ENCODE measurements around the gene ANKRD12. TPM values are rescaled to one million over a fixed set of nuclear protein-coding genes. Genes with fewer than 3 reads are reported as not detected.
A peak's percentile ranks its signal among the peaks of the same experiment; 100 is the strongest.
"Not testable (repeated sequence)": the region's sequence is repeated elsewhere in the genome, so short reads cannot be mapped to it uniquely, and the experiment has no call there.

Gene ANKRD12
- 13.4 TPM for polyA plus RNA-seq (2012; ENCODE audit: low read depth, missing spikeins)

DNA sequence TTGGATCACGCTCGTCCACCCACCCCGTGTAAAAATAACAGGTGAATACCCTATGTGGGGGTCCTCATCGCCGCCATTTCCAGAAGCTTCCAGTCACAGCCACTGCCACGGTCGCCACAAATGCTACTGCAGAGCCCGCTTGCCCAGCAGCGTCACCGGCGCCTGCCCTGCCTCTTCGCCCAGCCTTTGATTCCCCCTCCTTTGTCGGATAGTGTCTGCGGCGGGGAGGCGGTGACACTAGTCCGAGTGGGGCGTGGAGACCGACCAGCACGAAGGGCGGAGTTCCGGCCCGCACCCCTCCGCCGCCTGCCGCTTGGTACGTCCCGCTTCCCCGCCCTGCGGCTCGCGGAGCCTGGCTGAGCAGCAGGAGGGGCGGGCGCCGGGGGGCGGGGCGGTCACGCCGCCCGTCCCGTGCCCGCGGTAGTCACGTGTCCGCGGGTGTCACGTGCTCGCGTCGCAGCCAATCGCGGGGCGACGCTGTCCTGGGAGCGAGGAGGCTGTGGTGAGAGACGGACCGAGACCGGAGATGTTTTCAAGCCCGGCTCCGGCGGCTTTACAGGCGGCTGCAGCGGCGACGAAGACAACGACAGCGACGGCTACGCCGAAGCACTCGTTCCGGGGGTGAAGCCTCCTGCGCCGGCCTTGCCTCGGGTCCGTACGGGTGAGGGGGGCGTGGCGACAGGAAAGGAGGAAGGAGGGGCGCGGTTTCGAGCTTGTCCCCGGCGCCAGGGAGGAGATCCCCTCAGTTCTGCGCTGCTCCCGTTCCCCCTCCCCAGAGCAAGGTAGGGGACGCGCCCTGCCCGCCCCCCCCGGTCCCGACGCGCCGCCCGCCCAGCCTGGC lies at the start of gene ANKRD12:
ANKRD12 (plus strand) TSS at position 467 of the 841 bp plus-strand sequence. CDS start 45,652 bp downstream, outside the sequence.
- FAIRE-seq (peak; percentile 97), DNase-seq (ENCODE audit: insufficient read length, low spot score) (peak; percentile 89)
- no peak for TF ChIP-seq POU2F2 (IDR thresholded peaks at IDR 0.05; ENCODE audit: low read depth, low read length)
- peak; percentile 73 for TF ChIP-seq PAX5 (IDR thresholded peaks at IDR 0.05; ENCODE audit: insufficient read depth, low read length, severe bottlenecking)
- TF ChIP-seq TAF1 (IDR thresholded peaks at IDR 0.05; ENCODE audit: low read depth, low read length): peak; percentile 75
- TF ChIP-seq POLR2A (IDR thresholded peaks at IDR 0.05; ENCODE audit: low read depth, low read length): peak; percentile 82
- no peak for TF ChIP-seq SPI1 (IDR thresholded peaks at IDR 0.05; ENCODE audit: low read depth, low read length)
- TF ChIP-seq POLR2AphosphoS5 (IDR thresholded peaks at IDR 0.05; ENCODE audit: low read depth, low read length): peak; percentile 58; the same call in 1 of the 2 replicates

DNA sequence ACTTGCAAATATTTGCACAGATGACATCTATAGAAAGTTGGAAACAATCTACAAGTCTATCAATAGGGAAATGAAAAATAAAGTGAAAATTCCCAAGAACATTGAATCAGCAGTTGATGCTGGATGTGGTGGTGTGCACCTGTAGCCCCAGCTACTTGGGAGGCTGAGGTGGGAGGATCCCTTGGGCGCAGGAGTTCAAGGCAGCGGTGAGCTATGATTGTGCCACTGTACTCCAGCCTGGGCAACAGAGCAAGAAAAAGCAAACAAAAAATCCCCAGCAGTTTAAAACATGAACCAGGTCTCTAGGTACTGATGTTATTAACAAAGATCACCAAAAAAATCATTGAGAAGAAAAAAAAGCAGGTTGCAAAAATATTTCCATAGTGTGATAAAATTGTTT lies 49.4 kb upstream of the ANKRD12 start:
- no peak for TF ChIP-seq SPI1 (IDR thresholded peaks at IDR 0.05; ENCODE audit: low read depth, low read length)
- no peak for TF ChIP-seq TAF1 (IDR thresholded peaks at IDR 0.05; ENCODE audit: low read depth, low read length)
- TF ChIP-seq PAX5 (IDR thresholded peaks at IDR 0.05; ENCODE audit: insufficient read depth, low read length, severe bottlenecking): no peak
- TF ChIP-seq POLR2AphosphoS5 (IDR thresholded peaks at IDR 0.05; ENCODE audit: low read depth, low read length): no peak
- TF ChIP-seq POU2F2 (IDR thresholded peaks at IDR 0.05; ENCODE audit: low read depth, low read length): no peak
- no peak for TF ChIP-seq POLR2A (IDR thresholded peaks at IDR 0.05; ENCODE audit: low read depth, low read length)
- DNase-seq (ENCODE audit: insufficient read length, low spot score) (no peak), FAIRE-seq (no peak)

DNA sequence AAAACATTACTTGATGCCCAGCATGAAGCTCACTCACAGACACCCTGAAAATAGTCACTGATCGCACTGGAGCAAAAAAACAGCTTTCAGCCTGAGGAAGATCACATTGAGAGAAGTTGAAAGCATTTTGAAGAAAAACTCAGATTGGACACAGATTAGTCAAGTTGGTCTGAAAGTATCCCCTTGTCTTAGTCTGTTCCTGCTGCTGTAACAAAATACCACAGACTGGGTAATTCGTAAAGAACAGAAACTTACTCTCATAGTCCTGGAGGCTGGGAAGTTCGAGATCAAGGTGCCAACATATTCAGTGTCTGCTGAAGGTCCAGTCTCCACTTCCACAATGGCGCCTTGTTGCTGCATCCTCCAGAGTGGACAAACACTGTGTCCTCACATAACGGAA lies 48.3 kb upstream of the ANKRD12 start:
- DNase-seq (ENCODE audit: insufficient read length, low spot score) (no peak), FAIRE-seq (no peak)
- no peak for TF ChIP-seq TAF1 (IDR thresholded peaks at IDR 0.05; ENCODE audit: low read depth, low read length)
- no peak for TF ChIP-seq POU2F2 (IDR thresholded peaks at IDR 0.05; ENCODE audit: low read depth, low read length)
- no peak for TF ChIP-seq PAX5 (IDR thresholded peaks at IDR 0.05; ENCODE audit: insufficient read depth, low read length, severe bottlenecking)
- no peak for TF ChIP-seq POLR2A (IDR thresholded peaks at IDR 0.05; ENCODE audit: low read depth, low read length)
- TF ChIP-seq POLR2AphosphoS5 (IDR thresholded peaks at IDR 0.05; ENCODE audit: low read depth, low read length): no peak
- no peak for TF ChIP-seq SPI1 (IDR thresholded peaks at IDR 0.05; ENCODE audit: low read depth, low read length)

DNA sequence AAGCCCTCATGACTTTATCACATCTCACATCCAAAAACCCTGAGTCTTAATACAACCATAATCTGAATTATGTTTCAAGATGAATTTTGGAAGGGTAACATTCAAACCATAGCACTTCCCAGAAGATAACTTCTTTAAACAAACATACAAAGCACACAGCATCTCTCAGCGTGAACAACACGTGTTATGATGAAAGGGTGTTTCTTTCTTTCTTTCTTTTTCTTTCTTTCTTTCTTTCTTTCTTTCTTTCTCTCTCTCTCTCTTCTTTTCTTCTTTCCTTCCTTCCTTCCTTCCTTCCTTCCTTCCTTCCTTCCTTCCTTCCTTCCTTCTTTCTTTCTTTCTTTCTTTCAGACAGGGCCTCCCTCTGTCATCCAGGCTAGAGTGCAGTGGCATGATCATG lies 47.9 kb upstream of the ANKRD12 start:
- not testable (repeated sequence) for DNase-seq (ENCODE audit: insufficient read length, low spot score); FAIRE-seq

DNA sequence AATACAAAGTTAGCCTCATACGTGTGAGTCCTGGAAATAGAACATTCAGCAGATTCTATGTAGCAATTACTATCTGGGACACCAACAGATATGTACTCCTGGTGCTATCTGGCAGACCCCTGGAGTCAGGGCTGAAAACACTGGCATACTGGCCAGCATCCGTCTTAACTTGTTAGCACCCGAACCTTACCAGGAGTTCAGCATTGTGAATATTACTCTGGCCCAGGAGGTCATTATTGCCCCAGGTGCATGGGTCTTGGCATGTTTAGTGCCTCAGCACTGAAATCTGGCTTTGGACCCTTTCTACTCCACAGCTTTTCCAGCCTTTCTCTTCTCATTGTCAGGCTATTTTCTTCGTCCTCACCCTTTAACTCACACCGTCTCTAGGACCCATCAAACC lies 46.0 kb upstream of the ANKRD12 start:
- TF ChIP-seq POLR2AphosphoS5 (IDR thresholded peaks at IDR 0.05; ENCODE audit: low read depth, low read length) (no peak), TAF1 (IDR thresholded peaks at IDR 0.05; ENCODE audit: low read depth, low read length) (no peak), SPI1 (IDR thresholded peaks at IDR 0.05; ENCODE audit: low read depth, low read length) (no peak), POLR2A (IDR thresholded peaks at IDR 0.05; ENCODE audit: low read depth, low read length) (no peak), POU2F2 (IDR thresholded peaks at IDR 0.05; ENCODE audit: low read depth, low read length) (no peak), PAX5 (IDR thresholded peaks at IDR 0.05; ENCODE audit: insufficient read depth, low read length, severe bottlenecking) (no peak)
- FAIRE-seq: no peak

DNA sequence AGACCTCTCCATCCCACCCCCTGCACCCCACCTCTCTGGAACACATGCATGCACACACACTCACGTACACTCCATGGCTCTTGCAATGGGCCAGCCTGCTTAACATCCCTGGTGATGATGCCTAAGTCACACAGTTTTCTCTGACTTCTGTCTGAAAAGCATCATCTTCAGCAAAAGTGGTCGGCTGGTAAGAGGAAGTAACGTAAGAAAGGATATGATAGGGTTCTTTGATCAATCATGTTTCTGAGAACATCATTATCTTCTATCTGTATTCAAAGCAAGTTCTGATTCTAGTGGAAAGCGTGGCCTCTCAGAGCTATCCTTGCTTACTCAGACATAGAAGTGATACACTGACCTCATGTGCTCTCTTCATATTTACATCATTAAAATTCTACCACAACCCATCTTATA lies 45.5 kb upstream of the ANKRD12 start:
- TF ChIP-seq POLR2A (IDR thresholded peaks at IDR 0.05; ENCODE audit: low read depth, low read length): no peak
- TF ChIP-seq POLR2AphosphoS5 (IDR thresholded peaks at IDR 0.05; ENCODE audit: low read depth, low read length): no peak
- no peak for TF ChIP-seq SPI1 (IDR thresholded peaks at IDR 0.05; ENCODE audit: low read depth, low read length)
- no peak for TF ChIP-seq POU2F2 (IDR thresholded peaks at IDR 0.05; ENCODE audit: low read depth, low read length)
- TF ChIP-seq TAF1 (IDR thresholded peaks at IDR 0.05; ENCODE audit: low read depth, low read length): no peak
- no peak for TF ChIP-seq PAX5 (IDR thresholded peaks at IDR 0.05; ENCODE audit: insufficient read depth, low read length, severe bottlenecking)
- FAIRE-seq: no peak

More for the DNA sequence above, 46.0 kb upstream of the ANKRD12 start:
- DNase-seq (ENCODE audit: insufficient read length, low spot score): no peak

DNA sequence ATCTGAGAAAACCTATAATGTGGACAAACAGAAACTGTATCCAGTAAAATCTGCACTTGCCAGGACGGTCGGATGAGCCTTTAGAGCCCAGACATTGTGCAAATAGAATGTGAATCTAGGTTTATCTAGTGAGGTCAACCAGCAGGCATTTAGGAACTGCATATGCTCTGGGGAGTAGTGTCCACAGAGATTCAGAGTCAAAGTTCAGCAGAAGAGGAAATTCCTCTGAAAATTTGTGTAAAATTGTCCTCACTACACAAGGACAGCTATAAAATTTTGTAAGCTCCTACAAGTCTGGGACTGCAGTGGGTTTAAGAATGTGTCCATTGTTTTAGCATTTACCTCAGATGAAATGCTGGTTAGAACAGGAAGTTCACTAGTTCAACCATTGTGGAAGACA lies 43.9 kb upstream of the ANKRD12 start:
- no peak for FAIRE-seq
- TF ChIP-seq TAF1 (IDR thresholded peaks at IDR 0.05; ENCODE audit: low read depth, low read length): no peak
- TF ChIP-seq POLR2AphosphoS5 (IDR thresholded peaks at IDR 0.05; ENCODE audit: low read depth, low read length): no peak
- no peak for TF ChIP-seq POU2F2 (IDR thresholded peaks at IDR 0.05; ENCODE audit: low read depth, low read length)
- TF ChIP-seq PAX5 (IDR thresholded peaks at IDR 0.05; ENCODE audit: insufficient read depth, low read length, severe bottlenecking): no peak
- no peak for TF ChIP-seq POLR2A (IDR thresholded peaks at IDR 0.05; ENCODE audit: low read depth, low read length)
- no peak for TF ChIP-seq SPI1 (IDR thresholded peaks at IDR 0.05; ENCODE audit: low read depth, low read length)
- DNase-seq (ENCODE audit: insufficient read length, low spot score): no peak

More for the DNA sequence above, 45.5 kb upstream of the ANKRD12 start:
- DNase-seq (ENCODE audit: insufficient read length, low spot score): no peak

DNA sequence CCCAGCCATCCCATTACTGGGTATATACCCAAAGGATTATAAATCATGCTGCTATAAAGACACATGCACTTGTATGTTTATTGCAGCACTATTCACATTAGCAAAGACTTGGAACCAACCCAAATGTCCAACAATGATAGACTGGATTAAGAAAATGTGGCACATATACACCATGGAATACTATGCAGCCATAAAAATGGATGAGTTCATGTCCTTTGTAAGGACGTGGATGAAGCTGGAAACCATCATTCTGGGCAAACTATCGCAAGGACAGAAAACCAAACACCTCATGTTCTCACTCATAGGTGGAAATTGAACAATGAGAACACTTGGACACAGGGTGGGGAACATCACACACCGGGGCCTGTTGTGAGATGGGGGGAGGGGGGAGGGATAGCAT lies 43.5 kb upstream of the ANKRD12 start:
- FAIRE-seq; DNase-seq (ENCODE audit: insufficient read length, low spot score): not testable (repeated sequence)

DNA sequence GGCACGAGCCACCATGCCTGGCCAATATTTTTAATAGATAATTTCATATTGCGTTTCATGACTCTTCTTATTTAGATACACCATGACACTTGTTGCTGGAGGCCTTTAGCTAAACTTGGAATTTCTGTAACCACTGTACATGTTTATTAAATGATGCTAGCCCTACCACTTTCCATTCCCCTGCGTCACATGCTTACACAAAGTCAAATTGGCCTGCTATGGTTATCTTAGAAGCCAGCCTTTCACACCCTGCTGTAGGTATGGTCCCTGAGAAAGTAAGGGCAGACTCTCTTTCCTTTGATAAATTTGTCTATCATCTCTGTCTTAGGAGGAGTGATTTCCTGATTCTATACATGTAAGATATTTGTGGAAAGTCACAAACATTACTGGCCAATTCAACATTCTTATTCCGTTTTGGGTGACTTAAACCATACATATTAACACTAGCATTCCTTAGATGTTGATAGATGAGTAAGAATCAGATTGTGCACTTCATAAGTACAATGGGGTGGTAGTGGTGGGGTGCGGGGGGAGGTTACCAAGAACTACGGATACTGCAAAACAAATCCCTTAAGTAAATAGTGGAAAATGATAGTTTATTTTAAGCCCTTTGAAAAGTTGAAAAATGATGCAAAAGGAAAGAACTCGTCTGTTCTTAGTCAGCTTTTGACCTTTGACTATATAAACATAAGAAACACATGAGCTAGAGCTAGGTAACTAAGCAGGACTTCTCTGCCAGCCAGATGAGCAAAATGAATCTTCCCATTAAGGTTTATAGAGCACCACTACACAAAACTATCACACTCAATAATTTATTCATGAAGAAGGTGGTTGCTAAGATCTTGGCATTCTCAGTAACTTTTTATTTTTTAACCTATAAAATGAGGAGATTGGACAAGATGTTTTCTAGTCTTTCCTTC lies 42.0 kb upstream of the ANKRD12 start:
- FAIRE-seq: no peak
- DNase-seq (ENCODE audit: insufficient read length, low spot score): no peak
- TF ChIP-seq PAX5 (IDR thresholded peaks at IDR 0.05; ENCODE audit: insufficient read depth, low read length, severe bottlenecking): no peak
- no peak for TF ChIP-seq TAF1 (IDR thresholded peaks at IDR 0.05; ENCODE audit: low read depth, low read length)
- no peak for TF ChIP-seq SPI1 (IDR thresholded peaks at IDR 0.05; ENCODE audit: low read depth, low read length)
- TF ChIP-seq POLR2AphosphoS5 (IDR thresholded peaks at IDR 0.05; ENCODE audit: low read depth, low read length): no peak
- TF ChIP-seq POLR2A (IDR thresholded peaks at IDR 0.05; ENCODE audit: low read depth, low read length): no peak
- TF ChIP-seq POU2F2 (IDR thresholded peaks at IDR 0.05; ENCODE audit: low read depth, low read length): no peak
